IPS-20b (cell line): ENCODE results near the gene KDM4C.

Experiments
- H3K27ac ChIP-seq: one replicate; pipeline ENCODE4 v1.5.1; 2013; ENCODE audit warnings: low read length
- H3K27me3 ChIP-seq: 2 replicates; pipeline ENCODE4 v1.6.1; 2013; ENCODE audit warnings: mild to moderate bottlenecking, low read length, inconsistent platforms; ENCODE audit not compliant: insufficient read depth
- H3K36me3 ChIP-seq: 2 replicates; pipeline ENCODE4 v1.6.1; 2013; ENCODE audit warnings: low read depth, mild to moderate bottlenecking, inconsistent platforms, low read length, moderate library complexity; ENCODE audit not compliant: insufficient read depth
- H3K4me1 ChIP-seq: 2 replicates; pipeline ENCODE4 v1.6.1; 2013; ENCODE audit warnings: mild to moderate bottlenecking, control low read depth, inconsistent platforms, low read length, moderate library complexity; ENCODE audit not compliant: insufficient read depth
- H3K4me3 ChIP-seq: 2 replicates; pipeline ENCODE4 v1.5.1; 2013; ENCODE audit warnings: mild to moderate bottlenecking, low read length, inconsistent platforms
- H3K9ac ChIP-seq: 2 replicates; pipeline ENCODE4 v1.6.1; 2013; ENCODE audit warnings: low read depth, mild to moderate bottlenecking, inconsistent platforms, low read length, moderate library complexity
- H3K9me3 ChIP-seq: 2 replicates; pipeline ENCODE4 v1.6.1; 2013; ENCODE audit warnings: mild to moderate bottlenecking, low read depth, low read length, inconsistent platforms; ENCODE audit not compliant: insufficient read depth

Gene KDM4C

DNA sequence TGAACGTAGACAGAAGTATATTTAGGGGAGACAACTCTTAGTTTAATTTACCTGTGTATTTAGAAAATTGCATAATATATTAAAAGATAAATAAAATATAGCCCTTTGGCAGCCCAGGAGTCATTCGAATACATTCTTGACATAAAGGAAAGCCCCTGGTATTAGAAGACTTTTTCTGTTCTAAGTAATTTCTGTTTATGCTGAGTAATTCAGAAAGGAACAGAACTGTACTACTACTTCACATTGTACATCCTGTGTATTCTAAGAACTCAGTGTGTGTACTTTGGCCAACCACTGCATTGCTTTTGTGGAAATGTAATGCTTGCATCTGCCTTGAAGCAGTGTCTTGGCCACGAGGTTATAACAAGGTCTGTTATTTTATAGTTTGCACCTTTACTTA, 136.4 kb downstream of the KDM4C start:
- Histone ChIP-seq H3K9me3 (no peaks in the 10 kb centered on the region), H3K27ac (no peak overlapping the region), H3K9ac (no peak overlapping the region)

GRCh38 chr9:6895754-6896153, 138.0 kb downstream of the KDM4C start:
- H3K9ac ChIP-seq, result no peak overlapping the region
- H3K27me3 ChIP-seq, result no peaks in the 10 kb centered on the region
- no peak overlapping the region for H3K27ac ChIP-seq
- H3K9me3 ChIP-seq, result no peaks in the 10 kb centered on the region
- H3K4me1 ChIP-seq, result no peaks in the 10 kb centered on the region
- H3K36me3 ChIP-seq, result peaks cover 12% of the 10 kb centered on the region
- no peak overlapping the region for H3K4me3 ChIP-seq

More for the DNA sequence above, 136.4 kb downstream of the KDM4C start:
- Histone ChIP-seq H3K27me3 (no peaks in the 10 kb centered on the region), H3K36me3 (peaks cover 12% of the 10 kb centered on the region), H3K4me3 (no peak overlapping the region), H3K4me1 (no peaks in the 10 kb centered on the region)

GRCh38 chr9:6896562-6896961, 138.8 kb downstream of the KDM4C start:
- H3K9ac ChIP-seq, result no peak overlapping the region
- no peaks in the 10 kb centered on the region for H3K27me3 ChIP-seq
- no peak overlapping the region for H3K27ac ChIP-seq
- H3K36me3 ChIP-seq, result peaks cover 12% of the 10 kb centered on the region
- H3K9me3 ChIP-seq, result no peaks in the 10 kb centered on the region
- H3K4me1 ChIP-seq, result no peaks in the 10 kb centered on the region
- H3K4me3 ChIP-seq, result no peak overlapping the region

DNA sequence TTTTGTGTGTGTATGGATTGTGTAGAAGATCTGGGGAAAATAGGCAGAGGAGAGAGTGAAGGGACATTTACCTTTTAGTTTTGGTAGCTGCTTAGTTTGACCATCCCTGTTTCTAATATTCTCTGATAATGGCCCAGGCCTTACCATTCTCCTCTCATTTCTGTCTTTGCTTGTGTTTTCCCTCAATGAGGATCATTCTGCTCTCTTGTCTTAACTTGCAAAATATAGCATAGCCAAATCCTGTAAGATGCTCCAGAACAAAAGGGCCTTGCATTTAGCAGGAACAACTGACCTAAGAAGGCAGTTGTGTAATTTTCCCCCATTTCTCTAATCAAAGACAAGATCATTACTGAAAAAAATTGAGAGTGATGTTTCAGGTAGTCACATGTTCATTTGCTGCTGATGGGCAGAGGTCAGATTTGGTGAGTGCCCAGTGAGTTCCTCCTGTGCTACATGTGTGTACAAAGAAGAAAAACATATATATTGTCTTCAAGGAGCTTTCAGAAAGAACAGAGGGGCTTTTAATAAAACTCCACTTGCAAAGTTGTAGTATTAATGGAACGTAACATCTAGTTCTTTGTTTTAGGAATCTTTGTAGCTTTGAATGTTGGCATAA, 139.5 kb downstream of the KDM4C start:
- Histone ChIP-seq H3K9me3 (no peaks in the 10 kb centered on the region), H3K9ac (no peak overlapping the region), H3K4me1 (no peaks in the 10 kb centered on the region), H3K4me3 (no peak overlapping the region), H3K27me3 (no peaks in the 10 kb centered on the region), H3K36me3 (peaks cover 12% of the 10 kb centered on the region), H3K27ac (no peak overlapping the region)

- Histone ChIP-seq H3K27me3 (no peaks in the 10 kb centered on the region), H3K9ac (no peak overlapping the region), H3K4me1 (no peaks in the 10 kb centered on the region), H3K27ac (no peak overlapping the region), H3K4me3 (no peak overlapping the region), H3K9me3 (no peaks in the 10 kb centered on the region), H3K36me3 (peaks cover 12% of the 10 kb centered on the region)
These were observed 140.1 kb downstream of the KDM4C start for GRCh38 chr9:6897898-6898302.

GRCh38 chr9:6899274-6899673, 141.5 kb downstream of the KDM4C start:
- Histone ChIP-seq H3K4me3 (no peak overlapping the region), H3K9me3 (no peaks in the 10 kb centered on the region), H3K27me3 (no peaks in the 10 kb centered on the region), H3K9ac (no peak overlapping the region), H3K36me3 (peaks cover 3% of the 10 kb centered on the region; the same call in 1 of the 2 replicates), H3K4me1 (no peaks in the 10 kb centered on the region), H3K27ac (no peak overlapping the region)

DNA sequence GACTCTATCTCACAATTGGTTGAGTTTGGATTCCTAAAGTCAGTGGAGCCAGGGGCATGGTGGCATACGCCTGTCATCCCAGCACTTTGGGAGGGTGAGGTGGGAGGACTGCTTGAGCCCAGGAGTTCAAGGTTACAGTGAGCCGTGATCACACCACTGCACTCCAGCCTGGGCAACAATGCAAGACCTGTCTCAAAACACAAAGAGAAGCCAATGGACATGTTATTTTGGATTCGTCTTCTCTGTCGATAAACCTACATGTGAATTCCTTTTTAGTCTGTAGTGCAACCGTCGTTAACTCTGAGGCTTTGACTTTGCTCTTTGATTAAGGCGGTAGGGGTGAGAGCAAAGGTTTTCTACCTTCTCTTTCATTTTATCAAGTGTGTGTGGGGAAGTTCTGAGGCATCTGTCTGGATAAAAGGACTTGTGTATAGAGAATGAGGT, 142.7 kb downstream of the KDM4C start:
- no peaks in the 10 kb centered on the region for H3K36me3 ChIP-seq

DNA sequence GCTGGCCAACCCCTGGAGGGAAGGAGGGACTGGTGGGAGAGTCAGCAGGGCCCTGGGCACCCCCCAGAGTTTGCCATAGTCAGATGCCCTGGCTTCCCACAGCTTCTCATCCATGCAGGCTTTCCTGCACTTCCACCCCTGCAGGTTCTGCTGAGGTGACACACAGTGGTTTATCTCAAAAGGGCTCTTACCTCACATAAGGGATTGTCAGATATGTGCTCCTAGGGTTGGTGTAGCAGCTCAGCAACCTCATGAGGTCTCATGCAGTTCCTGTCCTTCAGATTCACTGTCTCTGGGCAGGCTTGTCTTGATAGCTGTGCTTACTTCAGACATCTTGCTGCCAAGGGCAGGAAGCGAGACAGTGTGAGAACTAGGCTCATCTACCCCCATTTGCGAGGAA, 143.4 kb downstream of the KDM4C start:
- no peaks in the 10 kb centered on the region for H3K27me3 ChIP-seq
- no peaks in the 10 kb centered on the region for H3K4me1 ChIP-seq
- no peaks in the 10 kb centered on the region for H3K36me3 ChIP-seq
- no peaks in the 10 kb centered on the region for H3K9me3 ChIP-seq
- H3K4me3 ChIP-seq, result no peak overlapping the region
- H3K9ac ChIP-seq, result no peak overlapping the region
- no peak overlapping the region for H3K27ac ChIP-seq

More for the DNA sequence above, 142.7 kb downstream of the KDM4C start:
- Histone ChIP-seq H3K27me3 (no peaks in the 10 kb centered on the region), H3K9me3 (no peaks in the 10 kb centered on the region), H3K4me1 (no peaks in the 10 kb centered on the region), H3K27ac (no peak overlapping the region), H3K4me3 (no peak overlapping the region), H3K9ac (no peak overlapping the region)

DNA sequence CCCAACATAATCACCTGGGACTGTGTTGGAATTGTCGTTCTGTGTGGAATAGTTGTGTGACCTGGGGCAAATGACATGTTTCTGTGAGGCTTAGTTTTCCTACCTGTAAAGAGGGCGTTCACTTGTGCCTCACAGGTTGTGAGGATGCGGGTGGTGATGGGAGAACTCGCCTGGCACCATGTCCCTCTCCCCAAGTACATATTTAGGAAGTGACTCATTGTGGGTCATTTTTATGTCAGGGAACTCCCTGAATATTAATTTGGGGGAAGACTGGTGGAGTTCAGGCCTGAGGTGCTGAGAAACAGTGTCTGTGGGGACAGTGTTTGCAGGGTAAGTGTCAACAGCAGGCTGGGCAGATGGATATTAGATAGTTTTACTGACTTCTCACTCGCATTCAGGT, 144.7 kb downstream of the KDM4C start:
- Histone ChIP-seq H3K9ac (peak overlapping the region; percentile 30; the same call in 1 of the 2 replicates), H3K27ac (no peak overlapping the region)

GRCh38 chr9:6904371-6904770, 146.6 kb downstream of the KDM4C start:
- no peak overlapping the region for H3K4me3 ChIP-seq
- H3K9ac ChIP-seq, result no peak overlapping the region
- no peaks in the 10 kb centered on the region for H3K9me3 ChIP-seq
- H3K36me3 ChIP-seq, result no peaks in the 10 kb centered on the region
- no peaks in the 10 kb centered on the region for H3K27me3 ChIP-seq
- no peak overlapping the region for H3K27ac ChIP-seq
- peaks cover 13% of the 10 kb centered on the region; the same call in 1 of the 2 replicates for H3K4me1 ChIP-seq

More for the DNA sequence above, 144.7 kb downstream of the KDM4C start:
- Histone ChIP-seq H3K4me3 (no peak overlapping the region), H3K9me3 (no peaks in the 10 kb centered on the region), H3K4me1 (peaks cover 6% of the 10 kb centered on the region; the same call in 1 of the 2 replicates), H3K27me3 (no peaks in the 10 kb centered on the region), H3K36me3 (no peaks in the 10 kb centered on the region)

DNA sequence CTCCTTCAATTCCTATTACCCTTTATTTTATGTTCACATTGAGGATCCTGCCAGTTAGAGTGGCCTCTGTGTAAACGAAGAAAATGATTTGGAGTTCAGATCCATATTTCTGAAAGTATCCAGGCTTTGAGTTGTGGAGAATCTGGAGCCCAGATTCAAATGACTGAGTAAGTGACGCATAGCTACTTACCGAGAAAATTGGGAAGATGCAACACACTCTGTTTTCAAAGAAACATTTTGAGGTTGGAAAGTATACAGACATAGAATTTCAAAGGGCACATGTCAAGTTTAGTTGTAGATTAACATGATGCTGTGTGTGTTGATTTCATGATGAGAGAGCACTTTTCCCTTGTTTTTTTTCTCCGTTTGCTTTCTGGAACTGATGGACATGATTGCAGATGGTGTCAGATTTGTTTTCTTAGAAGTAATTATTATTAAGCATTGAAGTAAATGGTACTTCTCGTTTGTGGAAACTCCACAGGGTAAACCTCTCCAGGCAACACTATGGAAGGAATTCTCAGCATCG, 148.1 kb downstream of the KDM4C start:
- H3K4me3 ChIP-seq, result no peak overlapping the region
- no peaks in the 10 kb centered on the region for H3K36me3 ChIP-seq
- no peak overlapping the region for H3K9ac ChIP-seq
- no peaks in the 10 kb centered on the region for H3K9me3 ChIP-seq
- peaks cover 13% of the 10 kb centered on the region; the same call in 1 of the 2 replicates for H3K4me1 ChIP-seq
- H3K27me3 ChIP-seq, result no peaks in the 10 kb centered on the region
- no peak overlapping the region for H3K27ac ChIP-seq

DNA sequence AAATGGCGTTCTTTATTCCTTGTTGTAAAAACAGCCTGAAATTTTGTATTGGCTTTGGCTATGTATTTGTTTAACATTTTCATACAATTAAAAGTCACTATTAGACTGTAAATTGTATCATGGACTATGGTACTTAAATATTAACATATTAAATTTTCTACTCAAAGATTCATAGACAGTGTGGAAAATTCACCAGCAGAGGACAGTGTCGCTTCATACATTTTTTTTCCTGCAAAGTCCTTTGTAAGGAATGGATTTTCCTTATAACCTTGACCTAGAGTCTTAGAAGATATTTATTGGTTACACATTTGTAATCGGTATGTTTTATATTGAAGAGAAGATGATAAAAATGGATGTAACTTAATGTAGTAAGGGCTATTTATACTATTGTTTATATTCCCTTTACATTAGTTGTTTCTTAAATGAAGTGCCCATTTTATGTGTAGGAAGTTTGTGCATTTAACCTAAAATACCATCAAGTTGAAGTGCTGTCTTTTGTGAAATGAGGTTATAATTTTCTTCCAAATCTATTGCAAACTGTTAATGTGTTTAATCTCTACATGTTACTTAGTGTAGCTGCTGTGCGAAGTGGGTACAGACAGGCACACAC, 150.1 kb downstream of the KDM4C start:
- Histone ChIP-seq H3K4me3 (no peak overlapping the region), H3K36me3 (no peaks in the 10 kb centered on the region), H3K27me3 (no peaks in the 10 kb centered on the region), H3K9ac (peak overlapping the region; percentile 22; the same call in 1 of the 2 replicates), H3K4me1 (peaks cover 13% of the 10 kb centered on the region; the same call in 1 of the 2 replicates), H3K27ac (no peak overlapping the region), H3K9me3 (no peaks in the 10 kb centered on the region)
